A549 (cell line): Measurements from ENCODE around the gene SCRN1. TPM values are rescaled to one million over a fixed set of nuclear protein-coding genes. Genes with fewer than 3 reads are reported as not detected.

Source experiments
- ATAC-seq, 2 experiments: fragments of 200-7000 bp in 1 of 2; fragments of >200 bp in 1 of 2; cut with Nextera tagmentation in 1 of 2; cut with Tn5 transposase in 1 of 2; 3 replicates each; pipeline versions ENCODE4 v1.8.0 to v1.9.1; 2018 to 2020; ENCODE audit warnings: mild to moderate bottlenecking in 1 of 2, moderate library complexity in 1 of 2
- CTCF ChIA-PET: fragments of 300-600 bp; sonication (Branson Sonifier 250); formaldehyde crosslinking; extraction: SDS; loops from one replicate; lab custom pipeline; 2021; ENCODE audit warnings: antibody characterized with exemption, inconsistent platforms; lab: Yijun Ruan, JAX
- POLR2A ChIA-PET: fragments of 350-600 bp; formaldehyde crosslinking; extraction: SDS; loops from one replicate; lab custom pipeline; 2021; ENCODE audit warnings: antibody characterized with exemption, inconsistent platforms; lab: Yijun Ruan, JAX
- DNase-seq, 2 experiments: peaks; one replicate each; pipeline versions ENCODE4 v3.0.0 to v3.0.0-alpha.2; 2011 to 2016; ENCODE audit warnings: low read depth in 1 of 2, low spot score in 1 of 2
- FAIRE-seq: peaks from 2 replicates; lab custom pipeline; 2011; peaks lifted over from hg19 to GRCh38; lab: Jason Lieb, UNC
- H3K27ac ChIP-seq, 2 experiments: fragments of >200 bp; sonication (Bioruptor Twin); formaldehyde crosslinking; 3 replicates each; pipeline ENCODE4 v1.5.1; 2016 to 2017
- H3K4me1 ChIP-seq: fragments of >200 bp; sonication (Bioruptor Twin); formaldehyde crosslinking; 3 replicates; pipeline ENCODE4 v1.6.1; 2016
- H3K4me2 ChIP-seq: fragments of >200 bp; sonication (Bioruptor Twin); formaldehyde crosslinking; 3 replicates; pipeline ENCODE4 v1.6.1; 2016
- H3K4me3 ChIP-seq: fragments of >200 bp; sonication (Bioruptor Twin); formaldehyde crosslinking; 3 replicates; pipeline ENCODE4 v1.5.1; 2016
- H3K9me3 ChIP-seq: fragments of >200 bp; sonication (Bioruptor Twin); formaldehyde crosslinking; 3 replicates; pipeline ENCODE4 v1.6.1; 2016
- CBX2 ChIP-seq: fragments of 200-600 bp; sonication (generic); IDR thresholded peaks from 2 replicates; pipeline ENCODE4 v1.6.1; 2016; ENCODE audit warnings: low read depth, mild to moderate bottlenecking, borderline replicate concordance
- CEBPB ChIP-seq, 2 experiments: fragments of >200 bp in 1 of 2; sonication (Bioruptor Twin) in 1 of 2; formaldehyde crosslinking in 1 of 2; IDR thresholded peaks; 2 replicates each; pipeline ENCODE4 v1.6.1; 2012 to 2016
- CHD2 ChIP-seq: fragments of 150-350 bp; IDR thresholded peaks from 2 replicates; pipeline ENCODE4 v1.6.1; 2014; ENCODE audit warnings: low read length; ENCODE audit not compliant: partially characterized antibody
- EHMT2 ChIP-seq: fragments of 200-600 bp; sonication (generic); IDR thresholded peaks from 2 replicates; pipeline ENCODE4 v1.6.1; 2016; ENCODE audit warnings: antibody characterized with exemption, low read depth, mild to moderate bottlenecking, moderate library complexity
- FOXS1 ChIP-seq: fragments of 250-450 bp; sonication (Bioruptor Pico); IDR thresholded peaks from 2 replicates; pipeline ENCODE4 v1.5.0; 2020; ENCODE audit warnings: mild to moderate bottlenecking, moderate library complexity
- HEYL ChIP-seq: fragments of 250-450 bp; sonication (Bioruptor Pico); IDR thresholded peaks from 2 replicates; pipeline ENCODE4 v1.8.0; 2021; ENCODE audit warnings: mild to moderate bottlenecking, moderate library complexity
- HOXA7 ChIP-seq: fragments of 250-450 bp; sonication (Bioruptor Pico); IDR thresholded peaks from 2 replicates; pipeline ENCODE4 v1.5.0; 2020; ENCODE audit warnings: mild to moderate bottlenecking, moderate library complexity
- HOXB5 ChIP-seq: fragments of 250-450 bp; sonication (Bioruptor Pico); IDR thresholded peaks from 2 replicates; pipeline ENCODE4 v1.5.0; 2020; ENCODE audit warnings: mild to moderate bottlenecking, moderate library complexity
- JUN ChIP-seq, 2 experiments: fragments of >200 bp; sonication (Bioruptor Twin); formaldehyde crosslinking; IDR thresholded peaks; 2 replicates in 1 of 2; 3 replicates in 1 of 2; pipeline ENCODE4 v1.6.1; 2016 to 2017
- JUNB ChIP-seq: fragments of >200 bp; sonication (Bioruptor Twin); formaldehyde crosslinking; IDR thresholded peaks from 2 replicates; pipeline ENCODE4 v1.6.1; 2016
- KDM1A ChIP-seq: fragments of 200-600 bp; sonication (generic); IDR thresholded peaks from 2 replicates; pipeline ENCODE4 v1.6.1; 2016; ENCODE audit warnings: low read depth, mild to moderate bottlenecking
- NPAS2 ChIP-seq: fragments of 250-450 bp; sonication (Bioruptor Pico); IDR thresholded peaks from 2 replicates; pipeline ENCODE4 v1.8.0; 2022; ENCODE audit warnings: mild to moderate bottlenecking, moderate library complexity, borderline replicate concordance
- NR3C1 ChIP-seq: fragments of >200 bp; sonication (Bioruptor Twin); formaldehyde crosslinking; IDR thresholded peaks from 3 replicates; pipeline ENCODE4 v1.6.1; 2017
- RARB ChIP-seq: fragments of 250-450 bp; sonication (Bioruptor Pico); IDR thresholded peaks from 2 replicates; pipeline ENCODE4 v1.8.0; 2021; ENCODE audit warnings: mild to moderate bottlenecking, moderate library complexity
- RCOR1 ChIP-seq: fragments of 150-350 bp; IDR thresholded peaks from 2 replicates; pipeline ENCODE4 v1.6.1; 2014; ENCODE audit warnings: antibody characterized with exemption, low read length, low read depth
- RFX5 ChIP-seq: fragments of 450-650 bp; IDR thresholded peaks from 2 replicates; pipeline ENCODE4 v1.7.1; 2014; ENCODE audit warnings: antibody characterized with exemption, mild to moderate bottlenecking, moderate library complexity
- SREBF2 ChIP-seq: fragments of 450-650 bp; IDR thresholded peaks from 2 replicates; pipeline ENCODE4 v1.6.1; 2014; ENCODE audit warnings: mild to moderate bottlenecking, moderate library complexity
- TP53 ChIP-seq: fragments of 250-450 bp; sonication (Bioruptor Pico); IDR thresholded peaks from 2 replicates; pipeline ENCODE4 v1.5.0; 2021; ENCODE audit warnings: mild to moderate bottlenecking, moderate library complexity
- ZC3H11A ChIP-seq: fragments of 450-650 bp; IDR thresholded peaks from 2 replicates; pipeline ENCODE4 v1.6.1; 2014; ENCODE audit warnings: antibody characterized with exemption, mild to moderate bottlenecking
- WGBS: methylation state at CpG from one replicate; pipeline ENCODE4 v1.1.6; 2017; ENCODE audit errors: missing lambda C conversion rate; 5-methylcytosine and 5-hydroxymethylcytosine counted together
- polyA plus RNA-seq, 4 experiments: library from polyadenylated mRNA; depleted of rRNA in 3 of 4; stranded (reverse); fragments of >200 nt; fragmentation: RNase III in 1 of 4; extraction: RNeasy Plus Mini Kit Qiagen cat#74134 plus additional on column Dnase treatment in 1 of 4; gene quantifications; 2 replicates in 3 of 4; 3 replicates in 1 of 4; pipeline ENCODE4 v1.2.3, GENCODE V29; 2011 to 2017
- TF ChIP-seq, protein P1 (sequence below): IDR thresholded peaks from 2 replicates; pipeline ENCODE4 v1.6.1; 2012
- TF ChIP-seq, protein P2 (sequence below): fragments of 250-450 bp; sonication (Bioruptor Pico); IDR thresholded peaks from 2 replicates; pipeline ENCODE4 v1.5.0; 2020; ENCODE audit warnings: low read depth, mild to moderate bottlenecking, moderate library complexity
- TF ChIP-seq, protein P3 (sequence below): fragments of >200 bp; sonication (Bioruptor Twin); formaldehyde crosslinking; IDR thresholded peaks from 2 replicates; pipeline ENCODE4 v1.6.1; 2016
- TF ChIP-seq, protein P4 (sequence below): IDR thresholded peaks from 2 replicates; pipeline ENCODE4 v1.6.1; 2012; ENCODE audit warnings: low read depth, borderline replicate concordance
- TF ChIP-seq, protein P5 (sequence below): fragments of 200-600 bp; sonication (generic); IDR thresholded peaks from 2 replicates; pipeline ENCODE4 v1.6.1; 2016; ENCODE audit warnings: antibody characterized with exemption, mild to moderate bottlenecking, moderate library complexity
- TF ChIP-seq, protein P6 (sequence below): fragments of 150-350 bp; IDR thresholded peaks from 2 replicates; pipeline ENCODE4 v1.6.1; 2014; ENCODE audit warnings: low read depth, mild to moderate bottlenecking, low read length

Gene SCRN1
- polyA plus RNA-seq, 2 of the 4 experiments (the other 2 are of a cell fraction) = 49.7 to 88.9 TPM

DNA sequence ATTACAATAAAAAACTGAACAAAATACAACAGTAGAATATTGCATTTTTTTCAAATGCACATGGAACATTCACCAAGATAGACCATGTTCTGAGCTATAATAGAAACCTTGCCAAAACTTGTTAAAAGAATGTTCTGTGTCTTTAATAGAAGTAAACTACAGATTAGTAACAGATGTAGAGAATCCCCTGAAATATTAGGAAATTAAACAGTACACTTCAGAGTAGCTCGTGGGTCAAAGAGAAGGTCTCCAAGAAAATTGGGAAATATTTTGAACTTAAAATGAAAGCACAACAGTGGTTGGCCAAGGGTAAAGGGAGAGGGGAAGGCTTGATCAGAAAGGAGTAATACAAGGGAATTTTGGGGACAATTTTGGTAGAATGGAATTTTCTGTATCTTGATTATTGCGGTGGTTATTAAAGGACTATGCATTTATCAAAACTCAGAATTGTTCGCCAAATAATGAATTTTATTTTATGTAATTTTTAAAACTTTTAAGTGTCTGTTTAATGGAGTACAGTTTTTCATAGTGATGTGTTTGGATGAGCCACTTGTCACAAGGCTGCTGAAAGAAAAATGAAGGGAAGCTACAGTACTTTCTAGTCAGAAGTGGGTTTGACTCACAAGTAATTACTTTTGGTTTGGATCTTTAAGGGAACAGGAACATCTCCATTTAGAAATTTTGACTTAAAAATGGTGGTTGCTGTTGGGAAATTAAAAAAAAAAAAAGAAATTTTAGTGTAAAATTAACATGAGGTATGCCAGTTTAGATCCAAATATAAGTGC, 48.8 kb upstream of the SCRN1 start:
- FAIRE-seq = peak; percentile 39
- ChIA-PET CTCF (interaction anchor here (1.4 kb wide), 1 partner anchor 25 kb away, joined by 4 read pairs; no protein-coding TSS in a partner anchor), POLR2A (no interaction called here)
- no peak for ATAC-seq
- Histone ChIP-seq H3K4me1 (no peaks in the 10 kb centered on the region), H3K4me2 (no peak overlapping the region), H3K9me3 (no peaks in the 10 kb centered on the region), H3K4me3 (no peak overlapping the region), H3K27ac (no peak overlapping the region)
- no peak for DNase-seq
- TF ChIP-seq, protein P1, sequence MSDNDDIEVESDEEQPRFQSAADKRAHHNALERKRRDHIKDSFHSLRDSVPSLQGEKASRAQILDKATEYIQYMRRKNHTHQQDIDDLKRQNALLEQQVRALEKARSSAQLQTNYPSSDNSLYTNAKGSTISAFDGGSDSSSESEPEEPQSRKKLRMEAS = no peak
- TF ChIP-seq EHMT2 (no peak), NPAS2 (CRISPR knock-in tag) (no peak), JUNB (no peak), RCOR1 (no peak), RARB (CRISPR knock-in tag) (no peak), CEBPB (IDR thresholded peaks at IDR 0.05) (no peak), SREBF2 (no peak), CHD2 (no peak), RFX5 (no peak)
- TF ChIP-seq, protein P2, sequence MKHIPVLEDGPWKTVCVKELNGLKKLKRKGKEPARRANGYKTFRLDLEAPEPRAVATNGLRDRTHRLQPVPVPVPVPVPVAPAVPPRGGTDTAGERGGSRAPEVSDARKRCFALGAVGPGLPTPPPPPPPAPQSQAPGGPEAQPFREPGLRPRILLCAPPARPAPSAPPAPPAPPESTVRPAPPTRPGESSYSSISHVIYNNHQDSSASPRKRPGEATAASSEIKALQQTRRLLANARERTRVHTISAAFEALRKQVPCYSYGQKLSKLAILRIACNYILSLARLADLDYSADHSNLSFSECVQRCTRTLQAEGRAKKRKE (CRISPR knock-in tag) = no peak
- TF ChIP-seq, protein P3, sequence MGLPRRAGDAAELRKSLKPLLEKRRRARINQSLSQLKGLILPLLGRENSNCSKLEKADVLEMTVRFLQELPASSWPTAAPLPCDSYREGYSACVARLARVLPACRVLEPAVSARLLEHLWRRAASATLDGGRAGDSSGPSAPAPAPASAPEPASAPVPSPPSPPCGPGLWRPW = no peak
- TF ChIP-seq, protein P4, sequence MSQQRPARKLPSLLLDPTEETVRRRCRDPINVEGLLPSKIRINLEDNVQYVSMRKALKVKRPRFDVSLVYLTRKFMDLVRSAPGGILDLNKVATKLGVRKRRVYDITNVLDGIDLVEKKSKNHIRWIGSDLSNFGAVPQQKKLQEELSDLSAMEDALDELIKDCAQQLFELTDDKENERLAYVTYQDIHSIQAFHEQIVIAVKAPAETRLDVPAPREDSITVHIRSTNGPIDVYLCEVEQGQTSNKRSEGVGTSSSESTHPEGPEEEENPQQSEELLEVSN = no peak
- 85% methylated on average over 3 of the region's 3 CpGs for WGBS

DNA sequence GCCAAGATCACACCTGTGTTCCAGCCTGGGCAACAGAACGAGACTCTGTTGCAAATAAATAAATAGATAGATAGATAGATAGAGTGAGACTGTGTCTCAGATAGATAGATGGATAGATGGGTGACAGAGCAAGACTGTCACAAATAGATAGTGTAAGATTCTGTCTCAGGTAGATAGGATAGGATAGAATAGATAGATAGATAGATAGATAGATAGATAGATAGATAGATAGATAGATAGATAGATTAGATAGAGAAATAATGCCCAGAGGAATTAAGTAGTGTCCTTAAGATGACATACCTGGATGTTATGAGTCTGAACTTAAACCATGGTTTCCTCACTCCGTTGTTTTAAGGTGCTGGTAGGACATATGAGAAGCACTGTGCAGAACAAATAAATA, 46.6 kb upstream of the SCRN1 start:
- CTCF ChIA-PET = interaction anchor here (1.0 kb wide), 1 partner anchor 26 kb away, joined by 3 read pairs; no protein-coding TSS in a partner anchor
- H3K27ac ChIP-seq = no peak overlapping the region
- 79% methylated on average over 2 of the region's 2 CpGs for WGBS
- FAIRE-seq (no peak), DNase-seq (no peak)
- no peak overlapping the region for H3K4me3 ChIP-seq
- POLR2A ChIA-PET = no interaction called here
- TF ChIP-seq TP53 (CRISPR knock-in tag) = no peak
- TF ChIP-seq ZC3H11A = no peak
- TF ChIP-seq KDM1A = no peak
- no peak for TF ChIP-seq JUN (IDR thresholded peaks at IDR 0.05)
- no peak for TF ChIP-seq RCOR1
- TF ChIP-seq HOXA7 = no peak
- TF ChIP-seq, protein P5, sequence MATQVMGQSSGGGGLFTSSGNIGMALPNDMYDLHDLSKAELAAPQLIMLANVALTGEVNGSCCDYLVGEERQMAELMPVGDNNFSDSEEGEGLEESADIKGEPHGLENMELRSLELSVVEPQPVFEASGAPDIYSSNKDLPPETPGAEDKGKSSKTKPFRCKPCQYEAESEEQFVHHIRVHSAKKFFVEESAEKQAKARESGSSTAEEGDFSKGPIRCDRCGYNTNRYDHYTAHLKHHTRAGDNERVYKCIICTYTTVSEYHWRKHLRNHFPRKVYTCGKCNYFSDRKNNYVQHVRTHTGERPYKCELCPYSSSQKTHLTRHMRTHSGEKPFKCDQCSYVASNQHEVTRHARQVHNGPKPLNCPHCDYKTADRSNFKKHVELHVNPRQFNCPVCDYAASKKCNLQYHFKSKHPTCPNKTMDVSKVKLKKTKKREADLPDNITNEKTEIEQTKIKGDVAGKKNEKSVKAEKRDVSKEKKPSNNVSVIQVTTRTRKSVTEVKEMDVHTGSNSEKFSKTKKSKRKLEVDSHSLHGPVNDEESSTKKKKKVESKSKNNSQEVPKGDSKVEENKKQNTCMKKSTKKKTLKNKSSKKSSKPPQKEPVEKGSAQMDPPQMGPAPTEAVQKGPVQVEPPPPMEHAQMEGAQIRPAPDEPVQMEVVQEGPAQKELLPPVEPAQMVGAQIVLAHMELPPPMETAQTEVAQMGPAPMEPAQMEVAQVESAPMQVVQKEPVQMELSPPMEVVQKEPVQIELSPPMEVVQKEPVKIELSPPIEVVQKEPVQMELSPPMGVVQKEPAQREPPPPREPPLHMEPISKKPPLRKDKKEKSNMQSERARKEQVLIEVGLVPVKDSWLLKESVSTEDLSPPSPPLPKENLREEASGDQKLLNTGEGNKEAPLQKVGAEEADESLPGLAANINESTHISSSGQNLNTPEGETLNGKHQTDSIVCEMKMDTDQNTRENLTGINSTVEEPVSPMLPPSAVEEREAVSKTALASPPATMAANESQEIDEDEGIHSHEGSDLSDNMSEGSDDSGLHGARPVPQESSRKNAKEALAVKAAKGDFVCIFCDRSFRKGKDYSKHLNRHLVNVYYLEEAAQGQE = no peak
- TF ChIP-seq, protein P6, sequence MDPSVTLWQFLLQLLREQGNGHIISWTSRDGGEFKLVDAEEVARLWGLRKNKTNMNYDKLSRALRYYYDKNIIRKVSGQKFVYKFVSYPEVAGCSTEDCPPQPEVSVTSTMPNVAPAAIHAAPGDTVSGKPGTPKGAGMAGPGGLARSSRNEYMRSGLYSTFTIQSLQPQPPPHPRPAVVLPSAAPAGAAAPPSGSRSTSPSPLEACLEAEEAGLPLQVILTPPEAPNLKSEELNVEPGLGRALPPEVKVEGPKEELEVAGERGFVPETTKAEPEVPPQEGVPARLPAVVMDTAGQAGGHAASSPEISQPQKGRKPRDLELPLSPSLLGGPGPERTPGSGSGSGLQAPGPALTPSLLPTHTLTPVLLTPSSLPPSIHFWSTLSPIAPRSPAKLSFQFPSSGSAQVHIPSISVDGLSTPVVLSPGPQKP = no peak
- TF ChIP-seq NR3C1 = no peak
- no peak for TF ChIP-seq CBX2
- TF ChIP-seq, protein P4 = no peak
- TF ChIP-seq FOXS1 (CRISPR knock-in tag) = no peak
- no peak for TF ChIP-seq HOXB5 (CRISPR knock-in tag)
- TF ChIP-seq HEYL (CRISPR knock-in tag) = no peak
- TF ChIP-seq, all 56 proteins: peak for 0
- peaks cover 7% of the 10 kb centered on the region; the same call in 2 of the 3 replicates for H3K4me1 ChIP-seq
- no peak for ATAC-seq
- H3K4me2 ChIP-seq = no peak overlapping the region
- H3K9me3 ChIP-seq = no peaks in the 10 kb centered on the region
